Measurements from ENCODE around the gene VPS25.
"Not testable (repeated sequence)": the region's sequence is repeated elsewhere in the genome, so short reads cannot be mapped to it uniquely, and the experiment has no call there.

VPS25 gene

DNA sequence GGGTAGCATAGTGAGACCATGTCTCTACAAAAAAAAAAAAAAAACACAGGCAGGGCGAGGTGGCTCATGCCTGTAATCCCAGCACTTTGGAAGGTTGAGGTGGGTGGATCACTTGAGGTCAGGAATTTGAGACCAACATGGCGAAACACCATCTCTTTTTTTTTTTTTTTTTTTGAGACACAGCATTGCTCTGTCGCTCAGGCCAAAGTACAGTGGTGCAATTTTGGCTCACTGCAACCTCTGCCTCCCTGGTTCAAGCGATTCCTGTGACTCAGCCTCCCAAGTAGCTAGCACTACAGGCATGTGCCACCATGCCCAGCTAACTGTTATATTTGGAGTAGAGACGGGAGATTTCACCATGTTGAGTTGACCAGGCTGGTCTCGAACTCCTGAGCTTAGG, 7.1 kb upstream of the VPS25 start:
- Histone ChIP-seq H2BK120ac (ENCODE audit: low read depth, low read length) (no peak overlapping the region), H3K14ac (ENCODE audit: low read length) (no peak overlapping the region), H2BK5ac (ENCODE audit: low read length) (no peak overlapping the region), H3K23ac (ENCODE audit: low read depth, low read length, poor library complexity) (no peak overlapping the region), H3K4me1 (ENCODE audit: control insufficient read depth in 2 of 2, insufficient read depth in 1 of 2, low read depth in 1 of 2, low read length in 2 of 2) (peaks cover 6 to 20% of the 10 kb centered on the region in 2 donors), H4K91ac (ENCODE audit: low read depth, low read length, poor library complexity) (no peak overlapping the region), H3K79me1 (ENCODE audit: low read depth, low read length) (peaks cover 5% of the 10 kb centered on the region), H3K9ac (ENCODE audit: low read depth, low read length, poor library complexity) (no peak overlapping the region), H3K18ac (ENCODE audit: low read length) (no peak overlapping the region), H3K36me3 (replicated peaks in 1 of 2; ENCODE audit: control insufficient read depth in 2 of 2, insufficient read depth in 2 of 2, low read length in 2 of 2) (no peaks in the 10 kb centered on the region), H3K27me3 (ENCODE audit: control insufficient read depth in 3 of 3, insufficient read depth in 3 of 3, low read depth in 1 of 3, low read length in 3 of 3) (peaks cover 3 to 15% (median 8%) of the 10 kb centered on the region in 3 experiments), H2AFZ (ENCODE audit: low read length) (no peak overlapping the region), H3K27ac (replicated peaks; ENCODE audit: low read length) (no peak overlapping the region), H3K9me3 (replicated peaks in 1 of 2; ENCODE audit: control insufficient read depth in 2 of 2, insufficient read depth in 1 of 2, low read depth in 1 of 2, low read length in 2 of 2) (no peaks in the 10 kb centered on the region), H2AK5ac (ENCODE audit: low read depth, low read length) (no peak overlapping the region), H2BK15ac (ENCODE audit: low read length) (no peak overlapping the region), H3K4ac (ENCODE audit: low read length) (no peak overlapping the region), H2BK12ac (ENCODE audit: low read length) (no peak overlapping the region), H3K4me2 (ENCODE audit: insufficient read depth, low read length, poor library complexity, severe bottlenecking) (no peak overlapping the region), H4K8ac (ENCODE audit: low read depth, low read length) (no peak overlapping the region), H3K4me3 (ENCODE audit: low read length in 2 of 2) (no peak overlapping the region)
- DNase-seq (ENCODE audit: low spot score): no peak
- WGBS, 2 donors (ENCODE audit: extremely low coverage in 2 of 2, insufficient read length in 2 of 2, insufficient replicate concordance in 1 of 2): no CpG with 5 or more reads among the region's 6 CpGs

DNA sequence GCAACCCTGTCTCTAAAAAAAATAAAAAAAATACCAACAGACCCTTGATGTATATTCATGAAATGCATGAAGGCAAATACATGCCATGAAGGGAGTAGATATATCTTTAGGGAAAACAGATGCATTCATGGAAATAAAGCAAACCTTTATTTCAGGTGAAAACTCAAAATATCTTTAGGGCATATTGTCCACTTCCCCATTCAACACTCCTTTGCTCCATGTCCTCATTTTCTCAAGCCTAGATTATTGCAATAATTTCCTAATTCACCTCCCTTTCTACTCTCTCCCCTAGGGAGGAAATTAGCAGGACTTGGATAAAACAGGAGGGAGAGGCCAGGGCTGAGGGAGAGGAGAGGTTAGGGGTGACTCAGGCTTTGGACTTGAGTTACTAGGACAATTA, 5.7 kb upstream of the VPS25 start:
- H3K23ac ChIP-seq (ENCODE audit: low read depth, low read length, poor library complexity): no peak overlapping the region
- peaks cover 1% of the 10 kb centered on the region for H3K79me1 ChIP-seq (ENCODE audit: low read depth, low read length)
- H3K4me3 ChIP-seq (ENCODE audit: low read length in 2 of 2): no peak overlapping the region
- H3K4me2 ChIP-seq (ENCODE audit: insufficient read depth, low read length, poor library complexity, severe bottlenecking): no peak overlapping the region
- H3K4ac ChIP-seq (ENCODE audit: low read length): no peak overlapping the region
- H2AFZ ChIP-seq (ENCODE audit: low read length): no peak overlapping the region
- H3K4me1 ChIP-seq (ENCODE audit: control insufficient read depth in 2 of 2, insufficient read depth in 1 of 2, low read depth in 1 of 2, low read length in 2 of 2): peaks cover 4 to 11% of the 10 kb centered on the region in 2 donors
- H3K27me3 ChIP-seq (ENCODE audit: control insufficient read depth in 3 of 3, insufficient read depth in 3 of 3, low read depth in 1 of 3, low read length in 3 of 3): peaks cover 0 to under 1% (median 0%) of the 10 kb centered on the region in 3 experiments
- H2BK15ac ChIP-seq (ENCODE audit: low read length): no peak overlapping the region
- H2AK5ac ChIP-seq (ENCODE audit: low read depth, low read length): no peak overlapping the region
- no peak overlapping the region for H3K9ac ChIP-seq (ENCODE audit: low read depth, low read length, poor library complexity)
- no peak overlapping the region for H4K8ac ChIP-seq (ENCODE audit: low read depth, low read length)
- H3K27ac ChIP-seq (replicated peaks; ENCODE audit: low read length): no peak overlapping the region
- H3K36me3 ChIP-seq (replicated peaks in 1 of 2; ENCODE audit: control insufficient read depth in 2 of 2, insufficient read depth in 2 of 2, low read length in 2 of 2): no peaks in the 10 kb centered on the region
- no peak overlapping the region for H3K14ac ChIP-seq (ENCODE audit: low read length)
- no peak overlapping the region for H3K18ac ChIP-seq (ENCODE audit: low read length)
- no peaks in the 10 kb centered on the region for H3K9me3 ChIP-seq (replicated peaks in 1 of 2; ENCODE audit: control insufficient read depth in 2 of 2, insufficient read depth in 1 of 2, low read depth in 1 of 2, low read length in 2 of 2)
- no peak overlapping the region for H2BK120ac ChIP-seq (ENCODE audit: low read depth, low read length)
- DNase-seq (ENCODE audit: low spot score): no peak
- no peak overlapping the region for H4K91ac ChIP-seq (ENCODE audit: low read depth, low read length, poor library complexity)
- no peak overlapping the region for H2BK5ac ChIP-seq (ENCODE audit: low read length)
- H2BK12ac ChIP-seq (ENCODE audit: low read length): no peak overlapping the region

DNA sequence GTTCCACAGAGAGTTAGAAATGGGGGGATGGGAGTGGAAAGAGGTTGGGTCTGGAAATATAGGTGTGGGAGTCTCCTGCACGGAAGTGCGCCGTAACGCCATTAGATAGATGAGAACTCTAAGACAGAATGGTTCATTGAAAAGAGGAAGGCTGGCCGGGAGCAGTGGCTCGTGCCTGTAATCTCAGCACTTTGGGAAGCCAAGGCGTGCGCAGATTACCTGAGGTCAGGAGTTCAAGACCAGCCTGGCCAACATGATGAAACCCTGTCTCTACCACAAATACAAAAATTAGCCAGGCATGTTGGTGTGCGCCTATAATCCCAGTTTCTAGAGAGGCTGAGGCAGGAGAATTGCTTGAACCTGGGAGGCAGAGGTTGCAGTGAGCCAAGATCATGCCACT, 5.2 kb upstream of the VPS25 start:
- no CpG with 5 or more reads among the region's 9 CpGs for WGBS, 2 donors (ENCODE audit: extremely low coverage in 2 of 2, insufficient read length in 2 of 2, insufficient replicate concordance in 1 of 2)

DNA sequence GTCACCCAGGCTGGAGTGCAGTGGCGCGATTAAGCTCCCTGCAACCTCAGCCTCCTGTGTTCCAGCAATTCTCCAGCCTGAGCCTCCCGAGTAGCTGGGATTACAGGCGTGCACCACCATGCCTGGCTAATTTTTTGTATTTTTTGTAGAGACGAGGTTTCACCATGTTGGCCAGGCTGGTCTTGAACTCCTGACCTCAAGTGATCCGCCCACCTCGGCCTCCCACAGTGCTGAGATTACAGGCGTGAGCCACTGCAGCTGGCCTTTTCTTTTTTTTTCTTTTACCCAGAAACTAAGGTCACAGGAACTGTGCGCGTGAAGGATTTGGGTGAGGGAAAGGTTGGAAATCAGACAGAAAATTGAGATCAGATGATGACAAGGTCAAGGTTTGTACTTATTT, 3.3 kb upstream of the VPS25 start:
- H2AK5ac ChIP-seq (ENCODE audit: low read depth, low read length); H2BK12ac ChIP-seq (ENCODE audit: low read length); H2BK5ac ChIP-seq (ENCODE audit: low read length); H3K4me3 ChIP-seq (ENCODE audit: low read length in 2 of 2); H3K79me1 ChIP-seq (ENCODE audit: low read depth, low read length); H3K27ac ChIP-seq (replicated peaks; ENCODE audit: low read length); H3K27me3 ChIP-seq (ENCODE audit: control insufficient read depth in 3 of 3, insufficient read depth in 3 of 3, low read depth in 1 of 3, low read length in 3 of 3); H3K9ac ChIP-seq (ENCODE audit: low read depth, low read length, poor library complexity); H3K36me3 ChIP-seq (replicated peaks in 1 of 2; ENCODE audit: control insufficient read depth in 2 of 2, insufficient read depth in 2 of 2, low read length in 2 of 2); H3K23ac ChIP-seq (ENCODE audit: low read depth, low read length, poor library complexity); H3K14ac ChIP-seq (ENCODE audit: low read length); H4K8ac ChIP-seq (ENCODE audit: low read depth, low read length); H2AFZ ChIP-seq (ENCODE audit: low read length); H2BK120ac ChIP-seq (ENCODE audit: low read depth, low read length); H4K91ac ChIP-seq (ENCODE audit: low read depth, low read length, poor library complexity); H3K9me3 ChIP-seq (replicated peaks in 1 of 2; ENCODE audit: control insufficient read depth in 2 of 2, insufficient read depth in 1 of 2, low read depth in 1 of 2, low read length in 2 of 2); DNase-seq (ENCODE audit: low spot score); H3K4me1 ChIP-seq (ENCODE audit: control insufficient read depth in 2 of 2, insufficient read depth in 1 of 2, low read depth in 1 of 2, low read length in 2 of 2); H3K4ac ChIP-seq (ENCODE audit: low read length); H3K4me2 ChIP-seq (ENCODE audit: insufficient read depth, low read length, poor library complexity, severe bottlenecking); H3K18ac ChIP-seq (ENCODE audit: low read length); H2BK15ac ChIP-seq (ENCODE audit: low read length): not testable (repeated sequence)
- no CpG with 5 or more reads among the region's 10 CpGs for WGBS, 2 donors (ENCODE audit: extremely low coverage in 2 of 2, insufficient read length in 2 of 2, insufficient replicate concordance in 1 of 2)

More for the DNA sequence above, 5.2 kb upstream of the VPS25 start:
- not testable (repeated sequence) for H3K27me3 ChIP-seq (ENCODE audit: control insufficient read depth in 3 of 3, insufficient read depth in 3 of 3, low read depth in 1 of 3, low read length in 3 of 3); H3K36me3 ChIP-seq (replicated peaks in 1 of 2; ENCODE audit: control insufficient read depth in 2 of 2, insufficient read depth in 2 of 2, low read length in 2 of 2); H3K14ac ChIP-seq (ENCODE audit: low read length); H3K4me1 ChIP-seq (ENCODE audit: control insufficient read depth in 2 of 2, insufficient read depth in 1 of 2, low read depth in 1 of 2, low read length in 2 of 2); H2BK120ac ChIP-seq (ENCODE audit: low read depth, low read length); H2AK5ac ChIP-seq (ENCODE audit: low read depth, low read length); H3K4me2 ChIP-seq (ENCODE audit: insufficient read depth, low read length, poor library complexity, severe bottlenecking); H3K18ac ChIP-seq (ENCODE audit: low read length); H2BK15ac ChIP-seq (ENCODE audit: low read length); H3K4ac ChIP-seq (ENCODE audit: low read length); H3K9ac ChIP-seq (ENCODE audit: low read depth, low read length, poor library complexity); H2AFZ ChIP-seq (ENCODE audit: low read length); H3K4me3 ChIP-seq (ENCODE audit: low read length in 2 of 2); H3K79me1 ChIP-seq (ENCODE audit: low read depth, low read length); H2BK12ac ChIP-seq (ENCODE audit: low read length); H4K8ac ChIP-seq (ENCODE audit: low read depth, low read length); H3K23ac ChIP-seq (ENCODE audit: low read depth, low read length, poor library complexity); H3K27ac ChIP-seq (replicated peaks; ENCODE audit: low read length); H3K9me3 ChIP-seq (replicated peaks in 1 of 2; ENCODE audit: control insufficient read depth in 2 of 2, insufficient read depth in 1 of 2, low read depth in 1 of 2, low read length in 2 of 2); DNase-seq (ENCODE audit: low spot score); H4K91ac ChIP-seq (ENCODE audit: low read depth, low read length, poor library complexity); H2BK5ac ChIP-seq (ENCODE audit: low read length)
